Measurements from ENCODE around the gene MRPS5.

Gene MRPS5

DNA sequence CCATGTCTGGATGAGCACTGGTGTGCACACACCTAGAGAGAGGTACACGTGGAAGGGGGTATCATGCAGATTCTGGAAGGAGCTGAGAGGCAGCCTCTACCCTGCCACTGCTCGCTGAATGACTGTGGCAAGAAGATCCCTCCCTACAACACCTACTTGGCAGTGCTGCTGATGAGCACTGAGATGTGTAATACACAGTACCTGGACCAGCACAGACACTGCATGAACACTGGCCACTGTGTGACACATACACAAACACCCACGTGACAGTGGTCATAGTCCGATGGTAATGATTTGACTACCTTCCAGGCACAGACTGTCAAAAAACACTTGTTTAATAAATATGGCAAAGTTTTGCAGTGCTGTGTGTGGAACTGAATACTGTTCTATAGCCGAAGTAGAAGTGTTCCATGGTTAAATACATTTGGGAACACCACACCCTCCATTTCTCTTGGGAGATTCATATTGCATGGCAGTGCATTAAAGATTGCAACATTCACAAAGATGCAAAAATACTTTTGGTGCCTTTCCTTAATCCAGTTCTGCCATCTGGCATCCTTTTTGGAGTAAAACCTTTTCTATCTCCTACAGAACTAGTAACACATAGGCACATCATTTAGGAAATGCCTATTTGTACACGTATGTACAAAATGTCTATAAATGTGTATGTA, 29.6 kb downstream of the MRPS5 start:
- no peak for DNase-seq (ENCODE audit: low read depth in 2 of 2)

DNA sequence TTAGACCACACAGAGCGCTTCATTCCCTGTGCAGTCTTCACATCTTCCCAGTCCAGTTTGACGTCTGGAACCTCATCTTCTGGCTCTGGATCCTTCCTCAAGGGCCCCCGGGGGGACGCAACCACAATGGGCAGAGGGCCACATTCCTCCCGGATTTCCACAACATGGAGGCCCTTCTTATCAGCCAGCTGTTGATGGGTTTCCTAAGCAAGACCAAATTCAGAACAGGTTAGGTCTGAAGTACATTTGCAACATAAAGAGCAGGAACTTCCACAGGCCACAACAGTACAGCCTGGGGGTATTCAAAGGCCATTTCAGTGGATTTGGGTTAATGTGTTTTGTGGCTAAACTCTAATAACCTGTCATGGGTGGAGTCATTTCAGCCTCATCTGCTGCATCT, 34.2 kb downstream of the MRPS5 start:
- DNase-seq (ENCODE audit: low read depth in 2 of 2), result no peak

DNA sequence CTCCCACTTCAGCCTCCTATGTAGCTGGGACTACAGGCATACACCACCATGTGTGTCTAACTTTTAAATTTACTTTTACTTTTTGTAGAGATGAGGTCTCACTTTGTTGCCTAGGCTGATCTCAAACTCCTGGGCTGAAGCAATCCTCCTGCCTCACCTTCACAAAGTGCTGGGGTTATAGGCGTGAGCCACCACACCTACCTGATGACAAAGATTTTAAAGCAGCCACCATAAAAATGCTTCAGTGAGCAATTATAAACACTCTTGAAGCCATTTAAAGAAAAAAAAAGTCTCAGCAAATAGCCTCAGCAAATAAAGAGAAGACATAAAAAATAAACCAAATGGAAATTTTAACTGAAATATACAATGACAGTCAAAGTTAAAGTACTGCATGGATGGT, 35.6 kb downstream of the MRPS5 start:
- no peak for DNase-seq (ENCODE audit: low read depth in 2 of 2)

DNA sequence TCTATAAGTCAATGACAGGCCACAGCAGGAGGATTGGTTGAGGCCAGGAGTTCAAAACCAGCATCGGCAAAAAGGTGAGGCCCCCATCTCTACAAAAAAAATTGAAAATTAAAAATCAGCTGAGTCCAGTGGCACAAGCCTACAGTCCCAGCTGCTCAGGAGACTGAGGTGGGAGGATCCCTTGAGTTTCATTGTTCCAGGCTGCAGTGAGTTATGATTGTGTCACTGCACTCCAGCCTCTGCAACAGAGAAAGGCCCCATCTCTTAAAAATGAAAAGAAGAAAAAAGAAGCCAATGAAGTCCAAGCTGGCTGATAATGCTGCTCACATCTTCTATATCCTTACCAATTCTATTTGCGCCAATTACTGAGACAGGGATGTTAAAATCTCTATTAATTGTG, 39.1 kb downstream of the MRPS5 start:
- DNase-seq (ENCODE audit: low read depth in 2 of 2), result no peak

DNA sequence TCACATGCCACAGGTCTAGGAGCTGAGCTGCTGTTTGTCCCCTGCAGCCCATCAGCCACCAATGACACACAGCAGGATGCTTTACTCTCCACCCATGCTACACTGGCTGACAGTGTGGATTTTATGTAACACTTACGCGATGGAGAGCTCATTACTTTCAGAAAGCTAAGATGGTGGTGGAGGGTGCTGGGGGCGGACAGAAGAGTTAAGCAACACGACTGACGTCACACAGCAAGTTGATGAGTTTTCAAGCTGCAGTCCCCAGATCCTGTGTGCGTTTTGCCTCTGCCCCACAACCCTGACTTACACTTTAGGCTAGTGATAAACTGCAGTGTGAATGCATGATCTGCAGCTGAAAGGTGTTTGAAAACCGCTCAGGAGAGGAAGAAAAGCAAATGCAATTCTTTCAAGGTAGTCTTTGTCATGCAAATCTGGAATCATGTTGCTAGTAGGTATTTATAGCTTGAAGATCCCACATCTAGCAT, 42.4 kb downstream of the MRPS5 start:
- DNase-seq (ENCODE audit: low read depth in 2 of 2), result no peak

DNA sequence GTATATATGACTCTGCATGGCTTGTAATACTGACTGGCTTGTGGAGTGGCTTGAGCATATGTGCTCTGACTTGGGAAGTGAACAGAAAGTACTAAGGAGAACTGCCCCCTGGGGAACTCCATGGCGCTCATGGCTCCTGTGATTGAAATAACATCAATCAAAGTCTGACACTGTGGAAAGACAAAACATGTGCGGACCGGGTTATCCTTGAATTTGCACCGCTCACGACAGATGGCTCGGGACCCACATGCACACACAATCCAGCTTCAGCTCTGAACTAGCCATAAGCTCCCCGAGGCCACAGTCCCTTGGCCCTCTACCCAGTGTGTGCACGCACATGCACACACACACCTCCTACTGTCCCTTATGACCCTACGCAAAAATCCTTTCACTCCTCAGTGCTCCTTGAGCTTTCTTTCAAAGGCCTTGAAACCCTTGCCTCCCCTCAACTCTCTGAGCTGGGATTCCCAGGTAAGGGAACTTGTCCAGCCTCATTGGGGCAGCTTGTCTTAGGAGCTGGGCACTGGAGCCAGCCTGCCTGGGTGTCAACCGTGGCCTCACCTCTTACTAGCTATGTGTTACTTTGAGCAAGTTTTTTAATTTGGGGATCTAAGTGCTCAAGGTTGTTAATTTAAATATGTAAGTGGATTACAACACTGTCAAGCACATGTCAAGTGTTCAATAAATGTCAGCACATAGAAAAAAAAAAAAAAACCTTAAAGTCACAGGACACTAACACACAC, 43.6 kb downstream of the MRPS5 start:
- DNase-seq (ENCODE audit: low read depth in 2 of 2), result no peak

DNA sequence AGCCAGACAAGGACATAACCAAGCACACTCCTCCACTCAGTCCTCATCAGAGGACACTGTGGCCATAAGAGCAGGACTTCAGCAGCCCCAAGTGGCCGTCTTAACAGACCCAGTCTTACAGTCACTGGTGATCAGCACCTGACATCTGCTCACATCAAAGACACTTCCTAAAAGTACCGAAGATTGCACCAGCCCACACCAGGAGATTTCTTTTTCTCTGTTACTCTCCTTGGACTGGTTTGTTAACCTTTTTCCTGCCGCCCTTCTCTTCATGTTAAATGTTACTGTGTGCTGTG, 44.1 kb downstream of the MRPS5 start:
- DNase-seq (ENCODE audit: low read depth in 2 of 2), result no peak

DNA sequence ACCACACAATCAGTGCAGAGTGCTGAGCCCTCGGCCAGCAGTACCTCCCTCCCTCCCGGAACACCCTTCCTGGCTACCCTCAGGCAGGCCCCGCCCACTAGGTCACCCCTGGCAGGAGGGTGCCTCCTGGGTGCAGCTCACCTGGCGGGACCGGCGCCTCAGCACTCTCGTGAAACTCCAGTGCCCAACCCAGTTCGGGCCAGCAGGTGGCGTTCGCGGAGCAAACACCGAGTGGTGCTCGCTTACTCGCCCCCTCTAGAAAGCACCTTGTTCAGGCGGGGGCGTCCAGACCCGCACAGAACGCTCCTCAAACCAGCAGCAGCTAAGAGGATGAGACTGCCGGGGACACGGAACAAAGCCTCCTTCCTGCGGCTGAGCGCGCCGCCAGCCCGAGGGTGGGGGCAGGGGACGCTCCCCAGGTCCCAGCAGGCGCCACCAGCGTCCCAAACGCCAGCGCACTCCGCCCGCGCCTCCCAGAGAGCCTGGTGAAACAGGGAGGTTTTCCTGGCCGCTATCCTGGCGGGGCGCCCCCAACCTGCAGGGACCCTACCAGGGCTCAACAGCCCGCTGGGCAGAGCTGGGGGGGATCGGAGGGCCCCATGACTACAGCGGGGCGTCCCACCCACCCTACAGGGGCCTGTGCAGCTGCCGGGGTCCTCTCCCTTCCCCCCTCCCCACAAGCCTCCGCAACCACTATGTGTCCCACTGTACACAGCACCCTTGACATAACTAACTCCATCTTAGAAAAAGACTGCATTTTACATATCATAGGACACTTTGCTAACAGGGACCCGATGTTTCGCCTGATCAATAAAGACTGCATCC, 44.7 kb downstream of the MRPS5 start:
- peak; percentile 78 to 89 for DNase-seq (ENCODE audit: low read depth in 2 of 2)

DNA sequence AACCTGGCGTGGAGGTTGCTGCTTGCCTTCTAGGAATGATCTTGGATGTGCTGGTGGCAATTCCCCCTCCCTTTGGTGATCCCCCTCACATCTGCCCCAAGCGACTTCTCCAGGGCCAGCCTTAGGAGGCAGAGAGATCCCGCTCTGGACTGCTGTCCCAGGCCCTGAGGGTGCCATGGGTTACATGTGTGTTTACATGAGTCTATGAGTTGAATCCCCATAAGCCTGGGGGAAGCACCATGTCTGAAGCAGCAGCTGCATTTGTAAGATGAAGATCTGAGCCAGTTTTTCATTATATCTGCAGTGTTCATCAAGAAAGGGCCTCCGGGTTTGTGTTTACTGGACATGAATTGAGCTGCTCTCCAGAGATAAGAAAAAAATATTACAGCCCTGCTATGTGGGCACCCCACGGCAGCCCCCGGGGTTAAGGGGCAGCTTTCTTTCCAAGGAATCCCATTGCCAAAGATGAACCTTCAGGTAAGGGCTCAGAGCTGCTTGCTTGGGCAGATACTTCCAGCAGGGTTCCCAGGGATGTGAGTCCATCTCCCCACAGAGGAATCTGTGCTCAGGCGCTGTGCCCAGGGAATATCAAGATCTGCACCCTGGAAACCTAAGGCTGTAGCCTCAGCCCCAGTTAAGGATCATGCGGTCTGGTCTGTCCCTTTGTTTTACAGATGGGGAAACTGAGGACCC, 46.0 kb downstream of the MRPS5 start:
- no peak for DNase-seq (ENCODE audit: low read depth in 2 of 2)

DNA sequence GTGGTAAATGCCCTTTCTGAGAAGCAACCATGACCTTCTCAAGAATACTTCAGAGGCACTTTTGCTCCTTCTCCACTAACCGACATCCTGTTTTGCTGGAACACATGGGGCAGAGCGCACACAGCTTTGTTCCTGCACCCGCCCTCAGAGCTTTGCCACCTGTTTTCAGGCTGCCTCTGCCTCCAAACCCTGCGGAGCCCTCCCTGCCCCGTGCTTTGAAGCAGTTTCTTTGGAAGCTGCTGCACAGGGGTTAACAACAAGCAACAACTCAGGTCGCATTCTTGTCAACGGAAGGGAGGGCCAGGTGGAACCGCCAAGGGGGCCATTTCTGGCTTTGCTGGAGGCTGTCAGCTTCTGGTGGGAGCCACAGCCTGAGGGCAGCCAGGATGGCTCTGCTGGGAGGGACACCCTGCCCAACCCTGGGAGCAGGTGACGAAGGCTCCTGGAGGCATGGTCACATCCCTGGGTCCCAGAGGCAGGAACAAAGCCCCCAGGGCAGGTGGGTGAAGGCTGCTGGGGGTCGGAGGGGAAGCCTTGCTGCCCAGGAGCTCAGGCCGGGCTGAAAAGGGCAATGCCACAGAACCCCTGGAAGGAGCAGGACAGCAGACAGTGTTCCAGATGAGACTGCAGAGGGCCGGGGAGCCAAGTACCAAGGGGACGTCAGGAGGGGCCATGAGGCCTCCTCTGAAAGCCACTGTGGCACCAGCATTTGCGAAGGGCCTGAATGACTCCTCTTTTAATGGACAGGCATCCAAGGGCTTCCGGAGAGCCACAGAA, 46.8 kb downstream of the MRPS5 start:
- DNase-seq (ENCODE audit: low read depth in 2 of 2), result peak in 1 of 2 donors; percentile 36

DNA sequence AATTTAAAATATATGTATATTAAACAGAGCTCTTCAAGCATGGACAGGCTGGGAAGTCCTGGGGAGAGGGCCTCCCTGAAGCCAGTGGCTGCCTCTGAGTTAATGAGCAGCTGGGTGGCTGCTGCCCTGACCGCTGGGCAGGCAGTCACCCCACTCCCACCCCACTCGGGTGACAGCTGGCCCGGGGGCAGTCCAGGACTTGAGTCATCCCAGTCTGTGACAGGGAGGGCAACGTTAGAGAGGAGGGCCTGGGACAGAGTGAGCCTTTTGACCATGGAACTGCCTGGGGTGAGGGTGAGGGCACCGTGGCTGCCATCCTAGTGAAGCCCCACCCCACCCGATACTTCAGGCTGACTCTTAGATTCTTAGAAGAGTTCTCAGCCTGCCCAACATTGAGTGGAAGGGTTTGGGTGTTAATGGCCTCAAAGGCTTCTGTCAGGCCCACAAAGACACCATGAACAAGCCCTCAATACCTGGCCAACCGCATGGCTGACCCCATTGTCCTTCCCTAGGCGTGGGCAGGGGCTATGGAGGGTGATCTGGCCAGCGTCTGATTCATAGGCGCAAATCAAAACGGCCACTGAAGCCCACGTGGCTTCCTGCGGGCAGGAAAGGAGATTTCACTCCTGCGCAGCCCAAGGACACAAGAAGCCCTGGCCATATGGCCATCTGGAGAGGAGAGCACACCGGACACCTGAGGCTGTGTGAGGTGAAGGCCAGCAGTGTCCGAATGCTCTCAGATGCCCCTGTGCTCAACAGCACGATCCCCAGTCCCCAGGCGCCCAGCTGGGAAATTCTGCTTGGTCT, 47.5 kb downstream of the MRPS5 start:
- no peak for DNase-seq (ENCODE audit: low read depth in 2 of 2)

DNA sequence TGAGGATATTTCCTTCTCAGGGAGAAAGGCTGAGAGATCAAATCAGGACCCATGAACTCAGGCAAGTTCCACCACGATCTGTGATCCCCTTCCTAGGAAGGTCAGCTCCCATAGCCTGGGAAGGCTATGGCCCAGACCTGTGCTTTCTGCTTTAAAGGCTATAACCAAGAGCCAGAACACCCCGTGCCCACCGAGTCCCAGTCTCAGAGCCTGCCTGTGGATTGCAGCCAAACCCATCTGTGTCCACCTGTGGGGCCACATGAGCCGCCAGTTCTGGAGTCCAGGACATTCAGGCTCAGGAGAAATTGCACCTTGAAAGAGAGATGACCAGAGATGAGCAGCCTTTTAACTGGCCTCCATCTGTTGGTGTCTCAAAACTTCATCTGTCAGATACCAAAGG, 49.2 kb downstream of the MRPS5 start:
- DNase-seq (ENCODE audit: low read depth in 2 of 2), result no peak

DNA sequence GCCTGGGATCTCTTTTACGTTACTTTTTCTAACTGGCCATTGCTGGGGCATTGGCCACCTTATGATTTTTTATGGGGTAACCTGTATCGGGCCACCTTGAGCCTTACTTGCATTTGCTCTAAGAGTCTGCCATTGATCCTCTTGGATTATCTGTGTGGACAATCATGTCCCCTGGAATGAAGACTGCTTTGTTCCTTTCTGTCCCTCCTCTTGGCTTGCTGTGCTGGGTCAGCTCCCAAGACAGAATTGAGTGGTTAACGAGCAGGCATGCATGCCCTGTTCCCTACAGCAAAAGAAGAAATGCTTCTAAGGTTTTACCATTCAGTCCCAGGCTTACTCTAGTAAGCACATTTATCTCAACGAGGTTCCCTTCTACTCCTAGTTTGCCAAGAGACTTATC, 49.8 kb downstream of the MRPS5 start:
- DNase-seq (ENCODE audit: low read depth in 2 of 2), result no peak

DNA sequence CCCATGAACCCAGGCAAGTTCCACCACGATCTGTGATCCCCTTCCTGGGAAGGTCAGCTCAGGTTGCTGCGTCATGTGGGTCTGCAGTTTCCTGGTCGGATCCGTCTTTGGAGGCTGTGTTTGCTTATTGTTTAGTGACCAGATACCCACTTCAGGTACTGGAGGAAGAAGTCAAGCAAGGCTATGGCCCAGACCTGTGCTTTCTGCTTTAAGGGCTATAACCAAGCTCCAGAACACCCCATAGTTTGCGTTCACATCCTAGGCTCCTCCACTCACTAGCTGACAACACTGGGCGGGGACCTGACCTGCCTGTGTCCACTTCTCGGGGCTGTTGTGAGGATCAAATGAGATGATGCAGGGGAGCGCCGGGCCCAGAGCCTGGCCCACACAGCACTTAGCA, 52.1 kb downstream of the MRPS5 start:
- no peak for DNase-seq (ENCODE audit: low read depth in 2 of 2)

DNA sequence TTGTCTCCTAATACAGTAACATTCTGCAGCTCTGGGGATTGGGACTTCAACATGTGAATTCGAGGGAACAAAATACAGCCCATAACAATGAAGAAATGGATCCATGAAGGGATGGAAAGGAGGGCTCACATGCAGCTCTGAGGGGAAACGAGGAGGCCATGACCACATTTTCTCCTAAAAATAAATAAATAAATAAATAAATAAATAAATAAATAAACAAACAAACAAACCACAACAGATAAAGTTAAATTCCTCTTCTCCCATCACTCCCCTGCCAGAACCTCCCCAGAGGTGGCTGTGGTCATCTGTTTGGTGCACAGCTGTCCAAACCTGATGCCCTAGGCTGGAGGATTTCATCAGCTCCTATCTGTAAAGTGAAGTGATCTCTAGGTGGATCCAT, 53.4 kb downstream of the MRPS5 start:
- no peak for DNase-seq (ENCODE audit: low read depth in 2 of 2)

DNA sequence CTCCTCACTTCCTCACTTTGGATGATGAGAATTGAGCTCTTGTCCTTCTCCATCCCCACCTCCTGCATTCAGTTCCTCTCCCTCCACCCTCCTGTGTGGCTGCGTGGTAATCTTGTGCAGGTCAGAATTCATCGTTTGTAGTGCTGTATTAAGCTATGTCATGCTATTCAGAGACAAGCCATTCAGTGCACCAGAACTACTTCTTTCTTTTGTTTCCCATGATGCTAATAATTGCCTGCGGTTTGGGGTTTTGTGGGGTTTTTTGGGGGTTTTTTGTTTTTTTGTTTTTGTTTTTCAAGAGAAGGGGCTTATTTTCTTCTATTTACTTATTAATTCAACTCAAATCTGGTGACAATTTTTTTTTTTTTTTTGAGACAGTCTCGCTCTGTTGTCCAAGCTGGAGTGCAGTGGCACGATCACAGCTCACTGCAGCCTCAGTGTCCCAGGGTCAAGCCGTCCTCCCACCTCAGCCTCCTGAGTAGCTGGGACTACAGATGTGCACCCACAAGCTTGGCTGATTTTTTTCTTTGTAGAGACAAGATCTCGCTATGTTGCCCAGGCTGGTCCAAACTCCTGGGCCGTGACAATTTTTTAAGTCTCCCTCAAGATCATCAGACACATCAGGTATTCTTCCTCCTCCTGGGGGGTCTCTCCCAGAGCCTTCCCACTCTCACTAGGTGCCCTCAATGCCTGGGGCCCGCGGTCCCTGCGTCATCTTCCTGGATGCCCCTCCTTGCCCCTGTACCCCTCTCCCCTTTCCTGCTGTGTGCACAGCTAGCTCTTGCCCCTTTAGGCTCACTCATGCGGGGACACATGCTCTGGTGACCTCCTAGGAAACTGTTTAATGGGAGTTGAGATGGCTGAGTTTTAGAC, 58.3 kb downstream of the MRPS5 start:
- no peak for DNase-seq (ENCODE audit: low read depth in 2 of 2)

DNA sequence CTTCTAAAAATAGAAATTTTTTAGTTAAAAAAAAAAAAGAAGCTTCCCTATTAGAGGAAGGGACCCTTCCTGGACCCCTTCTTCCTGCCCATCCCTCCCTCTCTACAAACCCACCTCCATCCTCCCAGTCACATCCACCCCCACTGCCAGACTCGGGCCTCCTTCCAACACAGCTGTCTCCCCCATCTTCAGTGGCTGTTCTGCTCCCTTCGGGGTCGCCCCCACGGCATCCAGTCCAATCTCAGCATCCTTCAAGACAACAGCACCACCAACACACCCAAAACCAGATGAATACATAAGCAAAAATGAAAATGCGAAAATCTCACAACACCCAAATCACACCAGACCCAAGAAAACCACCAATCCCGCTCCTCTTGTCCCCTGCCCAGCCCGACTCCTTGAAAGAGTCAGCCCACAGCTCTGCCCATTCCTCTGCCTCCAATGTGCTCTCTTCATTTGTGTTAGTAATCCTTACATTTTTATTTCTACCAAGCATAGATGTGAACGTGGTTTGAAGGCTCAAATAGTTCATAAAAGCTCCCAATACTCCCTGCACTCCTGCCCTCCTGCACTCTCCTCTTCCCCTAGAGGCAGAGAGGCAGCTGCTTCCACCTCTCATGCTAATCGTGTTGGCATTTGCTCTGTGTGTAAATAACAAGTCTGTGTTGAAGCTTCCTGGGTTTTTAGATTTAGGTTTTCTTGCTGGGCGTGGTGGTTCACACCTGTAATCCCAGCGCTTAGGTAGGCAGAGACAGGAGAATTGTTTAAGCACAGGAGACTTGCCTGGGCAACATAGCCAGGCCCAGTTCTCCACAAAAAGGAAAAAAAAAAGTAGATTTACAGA, 59.1 kb downstream of the MRPS5 start:
- DNase-seq (ENCODE audit: low read depth in 2 of 2), result no peak

DNA sequence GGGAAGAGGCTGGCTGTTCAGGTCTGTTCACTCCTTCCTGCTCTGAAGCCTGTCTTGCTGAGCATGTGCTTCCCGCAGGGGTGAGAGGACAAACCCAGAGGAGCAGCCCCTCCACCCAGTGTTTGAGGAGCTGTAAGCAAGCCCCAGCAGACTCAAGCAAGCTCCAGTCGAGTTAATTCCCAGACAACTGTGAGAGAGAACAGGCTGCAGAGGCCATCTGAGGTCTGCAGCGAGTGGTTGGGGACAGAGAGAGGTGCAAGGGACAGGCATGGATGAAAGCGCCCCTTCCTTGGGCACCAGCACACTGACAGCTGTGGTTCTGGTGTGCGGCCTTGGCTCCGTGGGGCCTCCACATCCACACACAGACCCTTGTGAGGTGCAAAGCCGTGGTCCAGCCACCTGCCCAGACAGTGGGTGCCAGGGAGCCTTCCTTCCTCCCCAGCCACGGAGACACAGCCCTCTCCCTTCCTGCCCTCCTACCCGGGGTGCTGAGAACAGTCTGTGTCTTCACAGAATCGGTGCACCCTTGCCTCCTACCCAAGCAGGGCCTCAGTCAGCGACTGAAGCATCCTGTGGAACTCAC, 59.9 kb downstream of the MRPS5 start:
- DNase-seq (ENCODE audit: low read depth in 2 of 2), result no peak
